NCI-H187 treated with DMSO at 0.1 percent for 48 hours (cell line): ENCODE measurements around the gene TSC22D2.

Experiments
- DNase-seq: peaks from one replicate; lab custom pipeline; 2025; lab: John Stamatoyannopoulos, UW

The TSC22D2 gene

DNA sequence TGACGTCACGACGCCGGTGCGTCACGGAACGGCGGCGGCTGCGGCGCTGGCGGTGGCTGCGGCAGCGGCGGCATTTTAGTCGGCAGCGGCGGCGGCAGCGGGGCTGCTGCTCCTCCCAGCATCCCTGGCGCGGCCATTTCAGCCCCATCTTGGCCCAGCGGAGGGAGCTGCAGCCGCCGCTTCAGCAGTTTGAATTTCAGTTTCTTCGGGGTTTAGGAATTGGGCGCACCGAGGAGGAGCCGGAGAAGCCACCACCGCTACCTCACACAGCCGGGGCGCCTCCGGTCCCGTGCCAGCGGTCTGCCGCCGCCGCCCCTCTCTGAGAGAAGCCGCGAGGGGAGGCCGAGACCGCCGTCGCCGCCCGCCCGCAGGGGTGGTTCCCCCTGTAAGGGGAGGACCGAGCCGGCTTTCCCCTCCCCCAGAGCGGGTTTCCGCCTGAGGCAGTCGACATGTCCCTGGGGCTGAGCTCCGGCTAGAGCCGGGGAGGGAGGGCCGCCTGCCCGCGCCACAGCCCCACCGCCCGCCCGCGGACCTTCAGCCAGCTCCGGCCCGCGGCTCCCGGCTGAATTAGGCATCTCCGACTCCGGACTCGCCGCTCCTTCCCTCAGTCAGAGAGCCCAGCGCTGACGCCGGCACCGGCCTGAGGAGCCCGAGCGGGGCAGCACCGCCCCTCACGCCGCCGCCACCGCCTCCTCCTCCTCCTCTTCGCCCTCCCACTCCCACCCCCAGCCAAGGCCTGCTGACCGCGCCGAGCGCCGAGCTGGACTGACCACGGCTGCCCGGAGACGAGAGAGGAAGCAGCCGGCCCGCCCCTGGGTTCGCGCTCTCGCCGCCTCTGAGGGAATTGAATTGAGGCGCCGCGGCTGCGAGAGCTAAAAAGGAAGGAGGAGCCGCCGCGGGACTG, at the start of gene TSC22D2:
TSC22D2 (plus strand) TSS at position 78 of the 904 bp plus-strand sequence. CDS start 1,053 bp downstream, outside the sequence.
- DNase-seq: peak; percentile 83

DNA sequence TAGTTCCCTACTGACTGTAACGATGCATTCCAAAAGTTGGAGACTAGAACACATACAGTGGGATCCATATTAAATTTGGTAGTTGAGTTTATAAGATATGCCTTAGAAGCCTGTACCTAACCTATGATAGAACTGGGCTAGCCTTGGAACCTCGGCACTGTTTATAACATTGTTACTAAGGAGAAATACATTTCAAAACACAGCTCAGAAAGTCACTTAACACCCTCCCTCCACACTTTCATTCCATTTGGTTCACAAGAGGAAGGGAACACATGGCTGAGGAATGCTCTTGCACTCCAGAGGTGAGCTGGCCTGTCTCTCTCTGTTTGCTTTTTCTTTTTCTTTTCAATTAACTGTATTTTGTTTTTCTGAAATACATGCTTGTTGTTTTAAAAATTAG, 48.7 kb upstream of the TSC22D2 start:
- no peak for DNase-seq

DNA sequence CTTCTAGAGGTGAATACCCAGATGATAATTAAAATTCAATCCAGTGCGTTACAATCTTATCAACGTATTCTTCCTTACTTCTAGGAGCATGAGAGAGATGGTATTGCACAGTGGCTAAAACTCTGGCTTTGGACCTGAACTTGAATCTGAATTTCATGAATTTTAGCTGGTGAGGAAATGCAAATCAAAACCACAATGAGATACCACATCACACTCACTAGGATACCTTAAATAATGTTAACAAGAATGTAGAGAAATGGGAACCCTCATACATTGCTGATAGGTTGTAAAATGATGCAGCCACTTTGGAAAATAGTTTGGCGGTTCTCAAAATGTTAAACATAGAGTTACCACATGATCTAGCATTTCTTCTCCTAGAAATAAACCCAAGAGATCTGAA, 47.1 kb upstream of the TSC22D2 start:
- no peak for DNase-seq

DNA sequence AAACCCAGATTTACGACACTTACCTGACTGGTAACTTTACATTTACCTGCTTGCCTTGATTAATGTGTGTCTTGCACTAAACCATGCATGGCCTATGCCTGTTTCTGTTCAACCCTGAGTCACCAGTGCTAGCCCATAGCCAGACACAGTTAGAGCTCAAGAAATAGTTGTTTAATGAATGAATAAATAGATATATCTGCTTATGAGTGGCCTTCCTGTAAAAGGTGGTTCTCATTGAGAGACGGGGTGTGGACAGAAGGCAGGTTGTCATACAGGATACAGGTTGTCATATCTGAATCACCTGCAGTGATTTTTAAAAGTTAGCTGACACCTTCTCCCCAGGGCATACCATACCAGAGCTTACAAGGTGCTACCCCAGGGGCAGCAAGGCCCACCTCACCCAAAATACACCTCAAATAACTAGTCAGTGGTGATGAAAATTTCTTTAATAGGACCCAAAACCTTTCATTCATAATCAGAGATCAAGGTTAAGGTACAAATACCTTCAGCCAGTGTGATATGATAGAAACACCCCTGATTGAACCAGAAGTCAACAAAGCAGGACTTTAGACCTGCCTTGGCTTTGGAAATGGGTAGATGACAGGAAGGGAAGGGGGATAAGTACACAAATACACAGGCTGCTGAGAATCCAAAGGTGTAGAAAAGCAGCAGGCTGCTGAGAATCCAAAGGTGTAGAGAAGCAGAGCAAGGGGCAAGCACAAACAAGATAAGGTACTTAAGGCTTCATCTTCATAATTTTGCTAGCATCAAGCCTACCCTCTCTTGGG, 45.4 kb upstream of the TSC22D2 start:
- DNase-seq: no peak

DNA sequence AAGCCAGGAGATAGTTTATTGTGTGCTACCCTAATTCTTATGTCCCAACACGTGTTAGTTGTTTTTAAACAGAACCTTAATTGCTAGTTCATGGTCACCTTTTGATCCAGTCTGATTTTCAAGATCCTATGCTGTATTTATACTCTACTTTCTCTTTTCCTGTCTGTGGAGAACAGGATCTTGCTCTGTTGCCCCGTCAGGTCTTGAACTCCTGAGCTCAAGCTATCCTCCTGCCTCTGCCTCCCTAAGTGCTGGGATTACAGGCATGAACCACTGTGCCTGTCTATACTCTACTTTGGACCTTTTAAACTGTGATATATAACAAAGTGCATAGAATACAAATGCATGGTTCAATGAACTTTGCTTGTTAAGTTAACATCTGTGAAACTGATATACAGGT, 44.7 kb upstream of the TSC22D2 start:
- no peak for DNase-seq

DNA sequence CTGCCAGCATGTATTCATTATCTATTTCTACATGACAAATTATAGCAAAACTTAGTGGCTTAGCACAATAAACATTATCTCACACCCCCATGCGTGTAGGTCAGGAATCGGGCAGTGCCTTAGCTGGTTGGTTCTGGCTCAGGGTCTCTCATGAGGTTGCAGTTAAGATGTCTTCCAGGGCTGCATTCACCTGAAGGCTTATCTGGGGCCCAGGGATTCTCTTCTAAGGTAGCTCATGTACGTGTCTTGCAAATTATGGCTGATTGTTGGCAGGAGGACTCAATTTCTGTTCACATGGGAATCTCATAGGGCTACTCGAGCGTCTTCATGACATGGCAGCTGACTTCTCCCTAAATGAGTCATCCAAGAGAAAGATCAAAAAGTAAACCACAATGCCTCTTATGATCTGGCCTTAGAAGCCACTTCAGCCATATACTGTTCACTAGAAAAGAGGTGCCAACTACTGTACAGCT, 42.9 kb upstream of the TSC22D2 start:
- DNase-seq: no peak

DNA sequence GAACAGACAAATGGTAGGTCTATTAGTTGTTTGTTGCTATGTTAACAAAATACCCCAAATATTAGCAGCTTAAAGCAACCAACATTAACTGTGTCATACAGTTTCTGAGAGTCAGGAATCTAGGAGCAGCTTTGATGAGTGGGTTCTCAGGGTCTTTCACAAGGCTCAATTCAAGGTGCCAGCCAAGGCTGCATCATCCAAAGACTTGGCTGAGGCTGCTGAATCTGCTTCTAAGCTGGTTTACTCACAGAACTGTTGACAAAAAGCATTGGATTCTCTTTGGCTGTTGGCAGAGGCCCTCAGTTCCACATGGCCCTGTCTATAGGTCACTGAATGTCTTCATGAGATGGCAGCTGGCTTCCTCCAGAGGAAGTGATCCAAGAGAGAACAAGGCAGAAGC, 40.3 kb upstream of the TSC22D2 start:
- DNase-seq: no peak

DNA sequence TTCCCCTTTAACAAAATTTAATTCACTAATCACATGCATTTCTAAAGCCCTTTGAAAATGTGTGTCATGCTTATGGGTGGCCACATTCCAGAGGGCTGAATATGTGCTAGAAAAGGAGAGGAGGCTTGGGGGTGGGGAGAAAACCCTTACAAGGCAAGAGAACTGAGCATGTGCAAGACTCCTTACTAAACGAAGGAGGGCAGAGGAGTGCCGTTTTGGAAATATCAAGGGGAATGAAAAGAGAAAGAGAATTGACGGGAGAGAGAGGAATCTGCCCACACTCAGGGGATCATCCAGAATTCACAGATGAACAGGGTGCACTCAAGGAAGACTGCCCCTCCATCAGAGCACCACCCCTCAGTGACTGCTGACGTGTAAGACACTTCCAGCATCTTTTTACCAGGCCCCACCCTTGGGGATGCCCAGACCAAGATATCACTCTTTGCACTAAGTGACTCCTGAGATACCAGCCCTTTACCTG, 37.9 kb upstream of the TSC22D2 start:
- DNase-seq: no peak

DNA sequence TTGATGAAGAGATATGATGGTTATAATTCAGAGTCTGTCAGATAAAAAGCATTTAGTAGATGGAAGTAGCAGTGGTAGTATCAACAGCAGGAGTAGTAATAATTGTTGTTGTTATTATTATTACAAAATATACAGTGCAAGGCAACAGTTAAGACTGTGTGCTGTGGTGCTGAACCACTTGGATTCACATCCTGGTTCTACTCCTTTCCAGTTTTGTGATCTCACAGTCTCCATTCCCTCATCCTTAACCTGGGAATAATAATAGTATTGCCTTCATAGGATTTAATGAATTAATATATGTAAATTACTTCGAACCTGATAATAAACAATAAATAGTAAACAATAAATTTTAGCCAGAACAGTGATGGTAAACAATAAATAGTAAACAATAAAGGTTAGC, 37.1 kb upstream of the TSC22D2 start:
- no peak for DNase-seq

DNA sequence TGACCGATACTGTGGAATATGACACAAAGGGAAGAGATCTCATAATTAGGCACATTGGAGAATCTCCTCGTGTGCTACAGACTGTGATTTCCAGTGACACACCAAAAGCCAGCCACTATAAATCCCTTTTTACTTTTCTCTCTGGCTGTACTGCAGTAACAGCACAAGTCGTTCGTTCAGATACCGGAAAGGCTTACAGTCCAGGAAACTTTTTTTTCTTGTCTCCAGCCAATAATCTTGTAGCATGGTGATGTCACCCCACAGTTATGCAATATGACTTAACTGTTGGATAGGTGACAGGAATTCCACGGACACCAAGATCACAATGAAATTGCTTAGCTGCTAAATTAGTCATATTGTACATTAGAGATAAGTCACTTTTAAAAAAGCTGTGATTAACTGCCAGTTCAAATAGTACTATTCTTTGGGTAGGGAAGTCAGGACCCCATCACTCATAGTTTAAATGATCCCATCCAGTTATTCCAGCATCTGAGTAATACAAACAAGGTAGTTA, 36.3 kb upstream of the TSC22D2 start:
- DNase-seq: no peak

DNA sequence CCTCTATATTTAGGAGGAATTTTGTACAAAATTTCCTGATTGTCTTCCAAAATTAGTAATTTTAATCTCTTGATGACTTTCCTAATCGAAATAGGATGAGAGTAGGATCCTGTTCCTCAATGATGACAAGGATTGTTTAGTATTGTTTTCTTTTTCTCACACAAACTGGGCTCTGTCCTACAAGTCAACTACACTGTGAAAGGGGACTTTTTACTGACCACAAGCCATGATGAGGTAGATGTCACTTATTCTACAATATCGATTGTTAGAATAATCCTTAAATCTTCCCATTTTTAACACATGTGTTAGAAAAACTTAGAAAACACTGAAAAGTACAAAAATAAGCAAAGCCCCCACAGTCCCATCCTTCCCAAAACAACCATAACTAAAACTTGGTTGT, 35.8 kb upstream of the TSC22D2 start:
- DNase-seq: no peak

DNA sequence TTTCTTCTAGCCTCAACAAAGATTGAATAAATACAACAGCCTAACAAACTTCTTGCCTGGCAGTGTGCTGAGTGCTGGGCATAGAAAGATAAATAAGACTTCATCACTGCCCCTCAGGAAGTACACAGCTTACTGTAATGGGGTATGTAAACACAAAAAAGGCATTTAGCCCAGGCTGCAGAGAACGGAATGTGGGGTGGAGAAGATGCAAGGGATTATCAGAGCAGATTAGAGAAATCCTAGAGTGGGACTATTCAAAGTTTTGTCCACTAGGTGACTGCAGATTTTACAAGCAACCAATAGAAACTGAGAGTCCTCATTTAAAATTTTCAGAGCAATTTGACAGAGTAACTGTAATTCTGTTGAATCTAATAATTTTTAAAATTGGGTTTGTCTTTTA, 35.4 kb upstream of the TSC22D2 start:
- DNase-seq: no peak

DNA sequence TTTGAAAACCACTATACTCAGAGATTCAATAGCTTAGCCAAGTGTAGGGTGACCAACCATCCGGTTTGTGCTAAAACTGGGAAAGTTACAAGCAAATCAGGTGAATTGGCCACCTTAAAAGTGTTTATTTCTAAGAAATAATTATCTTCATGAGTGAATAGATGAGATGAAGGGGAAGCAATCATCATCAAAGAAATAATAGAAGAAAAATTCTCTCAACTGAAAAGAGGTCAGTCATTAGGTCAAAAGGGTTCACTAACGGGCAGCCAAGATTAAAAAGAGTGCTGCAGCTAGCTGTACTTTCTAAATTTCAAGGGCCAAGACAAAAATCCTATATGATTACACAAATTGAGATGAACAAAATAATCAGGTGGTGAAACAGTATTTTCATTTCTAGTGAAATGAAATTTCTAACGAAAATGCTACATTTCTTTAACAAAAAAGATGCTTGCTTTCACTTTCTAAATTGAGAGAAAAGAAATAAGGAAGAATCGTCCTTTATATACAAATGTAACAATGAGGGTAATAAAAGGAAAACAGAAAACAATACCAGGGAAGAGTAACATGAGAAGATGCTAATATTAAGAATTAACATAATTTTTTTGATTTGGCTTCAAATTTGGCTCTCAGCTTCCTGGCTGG, 34.7 kb upstream of the TSC22D2 start:
- no peak for DNase-seq

DNA sequence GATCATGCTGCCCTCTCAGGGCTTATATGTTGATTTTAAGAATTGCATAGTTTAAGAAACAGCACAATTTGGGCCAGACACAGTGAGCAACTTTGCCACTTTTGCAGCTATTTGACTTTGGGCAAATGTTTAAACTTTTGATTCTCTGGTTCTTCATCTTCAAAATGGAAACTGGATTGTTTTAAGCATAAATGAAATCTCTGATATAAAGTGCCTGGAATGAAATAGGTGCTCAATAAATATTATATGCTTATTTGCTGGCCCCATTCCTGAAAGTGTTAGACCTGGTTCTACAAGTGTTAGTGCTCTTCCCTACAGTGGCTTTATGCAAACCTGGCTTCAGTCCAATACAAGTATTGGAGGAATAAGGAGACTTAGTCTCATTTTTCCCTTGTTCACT, 33.1 kb upstream of the TSC22D2 start:
- no peak for DNase-seq

DNA sequence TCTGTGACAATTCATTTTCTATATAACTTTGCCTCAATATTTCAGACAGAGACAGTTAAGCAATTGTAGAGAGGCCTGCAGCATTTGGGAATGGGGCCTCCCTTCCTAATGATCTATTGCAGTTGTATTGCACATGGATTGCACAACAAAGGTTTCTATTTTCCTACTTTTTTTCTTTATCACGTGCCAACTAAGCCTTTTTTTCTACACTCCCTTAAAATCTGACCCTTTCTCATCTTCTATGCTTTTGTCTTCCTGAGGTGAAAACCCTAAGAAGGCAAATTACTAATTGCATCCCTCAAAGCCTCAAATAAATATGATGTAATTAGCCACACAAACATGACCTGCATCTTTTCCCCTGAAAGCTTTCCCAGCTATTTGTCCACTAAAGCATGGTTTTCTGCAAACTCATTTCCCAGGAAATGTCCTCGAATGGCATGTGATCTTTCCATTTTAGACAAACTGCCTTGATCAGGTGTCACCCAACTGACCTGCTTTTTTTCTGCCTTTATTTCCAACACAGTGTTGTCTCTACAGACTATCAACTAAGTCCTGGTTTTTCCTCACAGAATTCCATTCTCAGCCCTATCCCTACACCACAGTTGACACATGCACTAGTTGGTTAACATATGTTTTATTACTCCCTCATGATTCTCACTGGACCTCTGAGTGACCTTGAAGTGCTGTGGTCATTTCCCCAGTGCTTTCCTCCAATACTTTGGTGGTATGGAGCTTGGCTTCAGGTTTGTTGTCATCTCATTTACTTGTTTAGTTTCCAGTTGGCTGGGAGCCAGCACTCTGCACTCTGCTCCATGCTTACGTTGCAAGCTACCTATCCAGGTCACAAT, 31.9 kb upstream of the TSC22D2 start:
- no peak for DNase-seq

DNA sequence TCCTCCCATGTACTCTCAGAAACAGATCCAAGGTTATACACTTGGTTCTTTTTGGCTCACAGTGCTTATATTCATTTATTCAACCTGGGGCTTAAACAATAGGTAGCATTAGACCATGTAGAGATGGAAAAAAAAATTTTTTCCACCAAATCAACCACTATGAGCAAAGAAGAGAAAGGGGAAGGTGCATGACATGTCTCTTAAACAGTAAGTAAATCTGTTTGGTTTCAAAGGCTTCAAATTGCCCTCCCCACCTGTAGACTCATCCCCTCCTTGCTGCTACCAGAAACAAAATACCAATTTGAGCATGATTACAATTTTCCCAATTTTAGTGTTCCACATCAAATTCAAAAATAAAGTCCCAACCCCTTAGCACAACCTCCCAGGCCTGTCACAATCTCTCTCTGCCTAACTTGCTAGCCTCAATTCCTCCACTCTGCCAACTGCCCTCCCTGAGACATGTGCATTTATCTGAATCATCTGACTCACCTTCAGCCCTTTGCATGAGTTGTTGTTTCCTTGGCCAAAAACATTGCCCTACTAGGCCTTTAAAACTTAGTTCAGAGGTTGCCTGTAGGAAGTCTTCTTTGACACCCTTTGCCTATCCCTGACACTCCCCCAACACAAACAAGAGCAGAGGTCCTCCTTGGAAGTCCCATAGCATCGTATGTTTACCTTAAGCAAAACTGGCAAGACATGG, 30.3 kb upstream of the TSC22D2 start:
- no peak for DNase-seq

DNA sequence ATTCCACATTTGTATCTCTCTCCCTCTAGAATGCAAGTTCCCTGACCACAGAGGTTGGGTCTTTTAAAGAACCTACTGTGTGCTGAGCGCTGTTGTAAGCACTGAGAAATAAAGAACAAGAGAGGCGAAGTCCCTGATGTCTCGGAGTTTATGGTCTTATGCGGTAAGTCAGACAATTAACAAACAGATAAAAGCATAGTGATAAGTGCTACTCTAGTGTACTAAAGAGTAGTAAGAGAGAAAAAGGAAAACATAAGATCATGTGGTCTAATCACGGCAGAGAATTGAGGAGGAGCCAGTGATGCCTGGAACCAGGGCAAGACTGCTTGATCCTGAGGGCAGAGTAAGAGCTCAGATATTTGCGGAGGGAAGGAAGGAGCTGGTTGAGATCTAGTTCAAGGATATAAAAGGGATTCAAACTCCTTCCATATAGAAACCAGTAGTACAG, 29.8 kb upstream of the TSC22D2 start:
- DNase-seq: no peak

DNA sequence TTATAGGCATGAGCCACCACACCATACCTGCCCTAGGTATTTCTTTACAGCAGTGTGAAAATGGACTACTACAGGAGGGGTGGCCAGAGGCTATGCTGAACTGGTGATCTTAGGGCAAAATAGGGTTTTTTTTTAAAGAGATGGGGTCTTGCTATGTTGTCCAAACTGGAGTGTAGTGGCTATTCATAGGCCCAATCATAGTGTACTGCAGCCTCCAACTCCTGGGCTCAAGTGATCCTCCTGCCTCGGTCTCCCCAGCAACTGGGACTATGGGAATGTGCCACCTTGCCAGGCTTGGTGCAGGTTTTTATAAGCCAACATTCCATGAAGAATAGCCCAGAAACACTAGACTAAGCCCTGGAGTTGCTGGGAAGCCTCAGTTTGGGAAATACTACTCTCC, 28.6 kb upstream of the TSC22D2 start:
- DNase-seq: no peak

DNA sequence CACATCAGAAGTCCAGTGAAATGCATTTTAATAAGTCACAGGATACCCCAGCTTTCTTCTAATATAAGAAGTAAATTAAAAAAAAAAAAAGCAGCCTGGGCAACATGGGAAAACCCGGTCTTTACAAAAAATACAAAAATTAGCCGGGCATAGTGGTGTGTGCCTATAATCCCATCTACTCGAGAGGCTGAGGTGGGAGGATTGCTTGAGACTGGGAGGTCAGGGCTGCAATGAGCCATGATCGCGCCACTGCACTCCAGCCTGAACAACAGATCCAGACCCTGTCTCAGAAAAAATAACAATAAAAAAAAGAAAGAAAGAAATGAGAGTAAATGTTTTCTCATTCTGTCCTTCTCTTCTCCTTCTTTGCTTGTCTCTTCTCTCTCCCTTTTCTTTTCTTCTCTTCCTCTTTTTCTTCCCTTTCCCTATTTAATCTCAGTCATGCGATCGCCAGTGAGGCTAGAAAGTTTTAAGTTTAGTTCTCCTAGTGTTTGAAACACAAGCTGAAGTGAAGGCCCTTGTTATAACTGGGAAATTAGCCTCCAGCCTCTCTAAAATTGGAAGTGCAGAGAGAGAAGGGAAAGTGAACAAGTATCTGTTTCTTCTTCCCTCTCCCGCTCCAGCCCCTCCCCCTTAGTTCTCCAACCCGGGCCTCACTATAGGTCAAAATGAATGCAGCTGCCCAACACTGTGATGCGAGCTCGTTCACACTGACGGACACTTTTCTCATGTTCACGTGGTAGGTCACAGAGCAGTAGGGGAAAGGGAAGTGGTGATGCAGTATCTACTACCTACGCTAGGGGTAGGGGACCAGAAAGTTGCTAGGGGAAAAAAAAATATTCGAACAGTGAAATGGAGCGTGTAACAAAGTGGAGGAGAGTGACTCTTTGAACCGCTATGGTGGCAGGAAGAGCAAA, 23.5 kb upstream of the TSC22D2 start:
- no peak for DNase-seq
